Hypothalamus (tissue), 51 donors: ENCODE measurements around the gene SAC3D1.

Source experiments
- DNase-seq, 51 donors: peaks; one replicate each; lab custom pipeline; 2025; lab: John Stamatoyannopoulos, UW

Gene SAC3D1

GRCh38 chr11:65058419-65059054, 17.5 kb downstream of the SAC3D1 start, which contains the start of gene NAALADL1:
TSS of gene NAALADL1 (minus strand) at chr11:65058553. CDS start at chr11:65058521, 32 bp downstream.
- DNase-seq = no peak

DNA sequence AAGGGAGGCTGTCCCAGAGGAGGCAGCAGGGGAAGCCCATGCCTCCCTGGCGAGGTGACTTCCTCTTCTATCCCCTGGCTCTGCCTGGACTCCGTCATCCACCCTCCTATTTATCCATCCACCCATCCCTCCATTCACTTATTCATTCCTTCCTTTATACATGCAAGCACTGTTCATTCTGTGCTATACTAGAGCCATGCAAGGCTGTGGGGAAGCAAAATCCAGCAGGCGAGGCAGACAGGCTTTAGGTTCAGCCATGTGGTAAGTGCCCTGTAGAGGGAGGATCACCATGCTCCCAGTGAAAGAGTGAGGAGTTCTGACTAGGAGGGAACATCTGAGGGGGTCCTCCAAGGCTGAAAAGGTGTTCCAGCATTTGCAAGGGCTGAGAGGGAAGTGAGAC, 18.5 kb downstream of the SAC3D1 start:
- no peak for DNase-seq

DNA sequence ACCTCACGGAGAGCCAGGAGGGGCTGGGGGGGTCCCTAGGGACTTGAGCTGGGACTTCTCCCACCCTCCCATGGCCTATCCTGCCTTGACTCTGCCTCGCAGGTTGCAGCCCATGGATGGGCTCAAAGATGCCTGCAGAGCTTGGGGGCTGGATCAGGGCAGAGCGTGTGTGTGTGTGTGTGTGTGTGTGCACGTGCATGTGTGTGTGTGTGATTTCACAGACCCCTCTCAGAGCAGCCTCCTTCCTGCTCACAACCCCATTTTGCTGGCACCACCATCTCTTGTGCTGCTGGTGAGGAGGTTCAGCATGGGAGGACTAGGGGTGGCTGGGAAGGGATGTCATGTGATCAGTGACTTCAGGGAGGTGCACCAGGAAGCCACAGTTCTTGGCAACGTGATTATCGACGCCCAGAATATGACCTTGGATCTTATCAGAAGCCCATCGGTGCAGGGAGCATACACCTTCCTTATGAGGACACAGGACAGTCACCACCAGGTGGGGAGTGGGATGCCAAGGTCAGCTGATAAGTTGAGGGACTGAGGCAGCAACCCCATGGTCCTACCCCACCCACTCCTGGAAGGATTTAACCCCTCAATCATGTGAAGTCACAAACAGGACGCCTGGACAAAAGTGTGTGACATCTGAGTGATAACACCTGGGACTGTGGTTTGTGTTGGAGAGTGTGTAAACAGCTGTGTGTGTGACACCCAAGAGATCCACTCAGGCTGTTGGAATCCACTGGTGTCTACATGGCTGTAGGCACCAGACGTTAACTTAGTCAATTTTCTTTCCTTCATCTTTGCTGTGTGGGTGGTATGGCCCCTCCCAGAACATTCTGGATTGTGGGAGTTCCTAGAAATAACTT, 19.2 kb downstream of the SAC3D1 start:
- no peak for DNase-seq

GRCh38 chr11:65060913-65061408, 20.0 kb downstream of the SAC3D1 start:
- DNase-seq = no peak

DNA sequence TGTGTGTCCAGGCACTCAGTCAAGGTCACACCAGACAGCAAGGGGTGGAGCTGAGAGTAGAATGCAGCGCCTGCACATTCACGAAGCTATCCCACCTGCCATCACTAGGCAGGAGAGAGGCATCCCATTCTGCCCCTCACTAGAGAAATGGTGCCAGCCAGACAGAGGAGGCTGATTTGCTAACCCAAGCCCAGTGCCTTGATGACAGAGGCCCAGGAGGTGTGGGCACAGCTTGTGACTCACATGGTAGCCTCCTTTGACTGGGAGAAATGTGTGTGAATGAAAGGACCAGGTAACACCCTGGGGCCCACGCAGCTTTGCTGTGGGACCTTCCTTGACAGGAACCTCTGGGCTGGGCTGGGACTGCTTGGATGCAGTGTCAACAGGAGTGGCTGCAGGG, 22.5 kb downstream of the SAC3D1 start:
- no peak for DNase-seq

DNA sequence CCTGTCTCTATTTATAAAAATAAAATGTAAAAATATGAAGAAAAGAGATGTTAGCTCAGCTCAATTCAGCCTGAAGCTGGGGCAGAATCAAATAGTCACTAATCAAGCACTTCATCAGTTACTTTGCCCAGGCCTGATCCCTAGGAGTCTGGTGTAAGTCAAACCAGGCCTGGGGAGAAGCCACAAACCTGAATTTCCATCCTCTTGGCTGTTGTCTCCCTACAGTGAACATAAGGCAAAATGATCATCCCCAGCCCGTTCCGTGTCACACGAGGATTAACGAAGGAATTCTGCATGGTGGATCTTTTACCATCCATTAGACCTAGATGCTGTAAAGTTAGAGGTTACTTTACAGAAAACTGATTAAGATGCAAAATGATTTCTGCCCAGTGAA, 23.8 kb downstream of the SAC3D1 start:
- DNase-seq = no peak

GRCh38 chr11:65065851-65066250, 24.8 kb downstream of the SAC3D1 start:
- no peak for DNase-seq

DNA sequence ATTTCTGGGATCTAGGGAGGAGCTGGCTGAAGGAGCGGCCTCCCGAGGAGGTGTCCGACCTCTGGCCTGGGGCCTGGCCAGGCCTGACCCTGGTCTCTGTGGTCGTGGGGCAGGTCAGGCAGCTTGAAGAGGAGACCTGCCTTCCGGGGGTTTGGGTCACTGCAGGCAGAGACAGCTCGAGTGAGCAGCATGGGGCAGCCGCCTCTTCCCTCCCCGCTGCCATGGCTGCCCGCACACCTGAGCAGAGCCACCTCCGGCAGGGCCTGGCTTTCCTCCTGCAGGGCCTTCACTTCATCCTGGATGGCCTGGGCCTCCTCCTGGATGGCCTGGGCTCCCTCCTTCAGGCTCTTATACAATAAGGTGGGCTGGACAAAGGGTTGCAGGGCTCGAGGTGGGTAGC, 25.3 kb downstream of the SAC3D1 start:
- DNase-seq = no peak

GRCh38 chr11:65066805-65067291, 25.8 kb downstream of the SAC3D1 start:
- DNase-seq = no peak

GRCh38 chr11:65067446-65067845, 26.4 kb downstream of the SAC3D1 start:
- DNase-seq = no peak

- no peak for DNase-seq
Measured at GRCh38 chr11:65069217-65069616, 28.2 kb downstream of the SAC3D1 start.

DNA sequence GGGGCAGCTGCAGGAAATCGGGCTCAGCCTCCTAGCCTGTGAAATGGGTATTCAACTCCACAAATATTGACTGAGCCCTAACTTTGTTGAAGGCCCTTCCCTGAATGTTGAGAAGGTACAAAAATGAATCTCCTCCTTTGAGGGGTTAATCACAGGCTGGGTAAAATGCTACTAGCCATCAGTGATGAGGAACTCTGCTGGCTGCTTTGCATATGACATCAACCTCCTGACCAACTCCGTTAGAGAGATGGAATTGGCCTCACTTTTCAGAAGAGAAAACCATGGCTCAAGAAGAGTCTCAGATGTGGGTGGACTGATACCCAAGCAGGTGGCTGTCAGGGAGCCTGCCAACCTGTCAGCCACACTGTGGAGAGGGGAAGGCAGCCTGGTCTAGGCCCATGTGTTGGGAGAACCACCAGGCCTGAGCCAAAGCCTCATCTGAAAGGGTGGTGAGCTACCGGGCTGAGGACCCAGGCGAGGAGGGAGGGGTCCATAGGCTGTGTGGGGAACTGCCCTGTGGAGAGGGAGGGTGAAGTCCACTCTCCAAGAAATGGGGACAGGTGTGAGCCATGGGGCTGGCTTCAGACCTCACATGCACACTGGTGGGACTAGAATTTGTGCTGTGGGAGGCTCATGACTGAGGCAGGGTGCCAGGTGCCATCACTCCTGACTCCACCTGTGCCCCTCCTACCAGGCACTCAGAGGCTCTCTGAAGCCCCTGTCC, 31.1 kb downstream of the SAC3D1 start:
- no peak for DNase-seq

GRCh38 chr11:65072631-65072966, 31.6 kb downstream of the SAC3D1 start:
- no peak for DNase-seq

- DNase-seq = no peak
Measured at GRCh38 chr11:65077451-65077850, 36.4 kb downstream of the SAC3D1 start.

DNA sequence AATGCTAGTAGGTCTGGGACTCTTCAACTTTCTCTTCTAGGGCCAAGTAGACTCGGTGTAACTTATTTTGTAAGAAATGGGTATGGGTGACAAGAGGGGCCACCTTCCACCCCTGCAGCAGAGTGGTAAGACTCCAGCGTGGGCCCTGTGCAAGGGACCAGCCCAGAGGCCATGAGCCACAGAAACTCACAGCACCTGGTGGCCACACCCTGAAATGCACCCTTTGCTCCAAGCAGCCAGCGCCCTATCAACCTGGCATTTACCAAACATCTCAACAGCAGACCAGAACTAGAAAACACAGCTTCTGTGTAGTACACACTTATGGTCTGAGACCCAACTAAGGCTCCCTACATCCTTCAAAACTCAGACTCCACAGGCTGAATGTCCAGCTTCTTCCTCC, 37.1 kb downstream of the SAC3D1 start:
- DNase-seq = no peak

GRCh38 chr11:65078786-65079342, 37.9 kb downstream of the SAC3D1 start:
- DNase-seq = no peak

DNA sequence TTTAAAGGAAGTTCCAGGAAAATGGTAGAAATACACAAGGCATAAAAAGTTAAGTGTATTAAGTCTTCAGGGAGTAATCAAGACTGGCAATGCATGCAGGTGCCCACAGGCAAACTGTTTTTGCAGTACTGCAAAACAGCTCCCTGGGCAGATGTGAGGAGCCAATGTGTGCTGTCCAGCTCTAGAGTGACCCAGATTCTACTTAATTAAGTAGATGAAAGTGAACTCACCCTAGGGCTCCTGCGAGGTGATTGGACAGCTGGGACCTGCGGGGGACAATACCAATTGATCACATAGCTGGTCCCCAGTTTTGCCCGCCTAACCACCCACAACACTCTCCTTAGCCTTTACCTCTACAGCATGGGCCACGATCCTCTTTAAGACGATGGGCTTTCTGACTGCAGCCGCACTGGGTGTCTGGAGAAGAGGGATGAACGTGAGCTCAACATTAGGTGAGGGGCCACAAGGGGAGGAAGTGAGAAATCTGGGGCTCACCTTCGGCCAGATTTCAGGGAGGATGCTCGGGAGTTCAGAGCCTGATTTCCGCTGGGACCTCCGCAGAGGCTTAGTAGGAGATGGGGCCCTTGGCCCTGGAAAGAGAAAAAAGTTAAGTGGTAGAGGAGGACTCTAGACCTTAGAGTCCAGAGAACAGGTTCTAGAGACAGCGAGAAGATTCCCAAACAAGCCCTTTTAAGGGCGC, 42.3 kb downstream of the SAC3D1 start:
- no peak for DNase-seq

GRCh38 chr11:65083834-65084597, 43.0 kb downstream of the SAC3D1 start, which contains the start of the genes CDCA5 and ZFPL1:
TSS of gene CDCA5 (minus strand) at chr11:65084040. CDS start at chr11:65083978, 62 bp downstream.
TSS of gene ZFPL1 (plus strand) at chr11:65084222. CDS start at chr11:65084699, 477 bp downstream.
- DNase-seq = peak; percentile 58 to 98 (median 92)
